ENCODE data around the gene TLL2. TPM values are rescaled to one million over a fixed set of nuclear protein-coding genes. Genes with fewer than 3 reads are reported as not detected.
A peak's percentile ranks its signal among the peaks of the same experiment; 100 is the strongest.

TLL2 gene
- total and polyA plus RNA-seq, 12 donors = 0.10 to 0.40 (median 0.13) TPM; not detected in 6

- no peak for DNase-seq
Measured at GRCh38 chr10:96452494-96453153, 61.1 kb downstream of the TLL2 start.

GRCh38 chr10:96450529-96451207 lies 63.1 kb downstream of the TLL2 start:
- intact Hi-C loops (cut with DNase I) = no loop called here
- DNase-seq = no peak
- H3K4me1 ChIP-seq (replicated peaks in 1 of 2) = no peaks in the 10 kb centered on the region
- no peak overlapping the region for H3K4me3 ChIP-seq
- no peaks in the 10 kb centered on the region for H3K9me3 ChIP-seq (replicated peaks in 1 of 3)
- H3K27ac ChIP-seq = no peak overlapping the region
- 72 to 86% (median 79%) methylated on average over 12 of the region's 12 CpGs for WGBS, 4 donors
- TF ChIP-seq POLR2A (IDR thresholded peaks at IDR 0.05) = no peak
- TF ChIP-seq CTCF (IDR thresholded peaks at IDR 0.05) = no peak
- no peaks in the 10 kb centered on the region for H3K27me3 ChIP-seq
- no peaks in the 10 kb centered on the region for H3K36me3 ChIP-seq (replicated peaks in 1 of 2)

More at GRCh38 chr10:96452494-96453153, 61.1 kb downstream of the TLL2 start:
- Histone ChIP-seq H3K4me3 (no peak overlapping the region), H3K4me1 (replicated peaks in 1 of 2) (no peaks in the 10 kb centered on the region), H3K27ac (no peak overlapping the region), H3K36me3 (replicated peaks in 1 of 2) (no peaks in the 10 kb centered on the region), H3K27me3 (no peaks in the 10 kb centered on the region), H3K9me3 (replicated peaks in 1 of 3) (no peaks in the 10 kb centered on the region)
- intact Hi-C loops (cut with DNase I) = no loop called here
- TF ChIP-seq POLR2A (IDR thresholded peaks at IDR 0.05) (no peak), CTCF (IDR thresholded peaks at IDR 0.05) (no peak)
- WGBS, 4 donors = 54 to 72% (median 62%) methylated on average over 7 of the region's 7 CpGs

GRCh38 chr10:96448558-96448957 lies 65.2 kb downstream of the TLL2 start:
- TF ChIP-seq CTCF (IDR thresholded peaks at IDR 0.05) = no peak
- TF ChIP-seq POLR2A (IDR thresholded peaks at IDR 0.05) = no peak
- H3K4me1 ChIP-seq (replicated peaks in 1 of 2) = no peaks in the 10 kb centered on the region
- H3K27ac ChIP-seq = no peak overlapping the region
- no peak for DNase-seq
- WGBS, 4 donors = 66 to 90% (median 74%) methylated on average over 4 of the region's 4 CpGs
- H3K36me3 ChIP-seq (replicated peaks in 1 of 2) = no peaks in the 10 kb centered on the region
- intact Hi-C loops (cut with DNase I) = no loop called here
- H3K4me3 ChIP-seq = no peak overlapping the region
- H3K9me3 ChIP-seq (replicated peaks in 1 of 3) = no peaks in the 10 kb centered on the region
- no peaks in the 10 kb centered on the region for H3K27me3 ChIP-seq

- intact Hi-C loops (cut with DNase I) = no loop called here
- TF ChIP-seq POLR2A (IDR thresholded peaks at IDR 0.05) (no peak), CTCF (IDR thresholded peaks at IDR 0.05) (no peak)
- H3K4me1 ChIP-seq (replicated peaks in 1 of 2) = no peaks in the 10 kb centered on the region
- H3K9me3 ChIP-seq (replicated peaks in 1 of 3) = no peaks in the 10 kb centered on the region
- peak in 1 of 7 donors; percentile 16 for DNase-seq
- 73 to 86% (median 79%) methylated on average over 12 to 15 of the region's 15 CpGs for WGBS, 4 donors
- no peaks in the 10 kb centered on the region for H3K36me3 ChIP-seq (replicated peaks in 1 of 2)
- H3K4me3 ChIP-seq = no peak overlapping the region
- no peak overlapping the region for H3K27ac ChIP-seq
- H3K27me3 ChIP-seq = no peaks in the 10 kb centered on the region
Measured at GRCh38 chr10:96448021-96448457, 65.7 kb downstream of the TLL2 start.

Measured in adrenal gland (tissue), 12 donors.